Aorta (tissue), 5 donors: ENCODE results near the gene OR2L13. TPM values are rescaled to one million over a fixed set of nuclear protein-coding genes. Genes with fewer than 3 reads are reported as not detected.

ENCODE experiments used
- ATAC-seq: fragments of 200-7000 bp; cut with Tn5 transposase; one replicate; pipeline ENCODE4 v1.9.1; 2022; ENCODE audit warnings: moderate library complexity; ENCODE audit not compliant: low FRiP score
- DNase-seq, 2 donors: peaks; one replicate each; pipeline ENCODE4 v3.0.0-alpha.2; 2020
- H3K27ac ChIP-seq, 2 donors: one replicate each; pipeline ENCODE4 v1.5.1; 2013; ENCODE audit warnings: low read length in 2 of 2, mild to moderate bottlenecking in 2 of 2, moderate library complexity in 2 of 2, control low read depth in 1 of 2, inconsistent platforms in 1 of 2, low read depth in 1 of 2
- H3K27me3 ChIP-seq, 2 donors: one replicate each; pipeline ENCODE4 v1.6.1; 2013; ENCODE audit warnings: control low read depth in 1 of 2, low read length in 1 of 2, mild to moderate bottlenecking in 1 of 2, moderate library complexity in 1 of 2; ENCODE audit not compliant: insufficient read depth in 2 of 2, control insufficient read depth in 1 of 2
- H3K36me3 ChIP-seq, 2 donors: one replicate each; pipeline ENCODE4 v1.6.1; 2013; ENCODE audit warnings: control low read depth in 1 of 2, low read length in 1 of 2, mild to moderate bottlenecking in 1 of 2; ENCODE audit not compliant: insufficient read depth in 2 of 2, control insufficient read depth in 1 of 2
- H3K4me1 ChIP-seq, 2 donors: one replicate each; pipeline ENCODE4 v1.6.1; 2013; ENCODE audit warnings: low read length in 2 of 2, control low read depth in 1 of 2, mild to moderate bottlenecking in 1 of 2, moderate library complexity in 1 of 2; ENCODE audit not compliant: insufficient read depth in 2 of 2, control insufficient read depth in 1 of 2
- H3K4me3 ChIP-seq, 2 donors: one replicate each; pipeline ENCODE4 v1.5.1; 2013; ENCODE audit warnings: low read length in 2 of 2, control low read depth in 1 of 2, mild to moderate bottlenecking in 1 of 2
- H3K9me3 ChIP-seq: one replicate; pipeline ENCODE4 v1.6.1; 2013; ENCODE audit warnings: mild to moderate bottlenecking, low read length; ENCODE audit not compliant: control insufficient read depth
- whole genome bisulfite sequencing, 2 donors: extraction: QIAGEN DNeasy Blood & Tissue Kit; methylation state at CpG; one replicate each; pipeline ENCODE4 v1.1.7; 2013; 5-methylcytosine and 5-hydroxymethylcytosine counted together
- intact Hi-C, 2 donors: fragments of 100-400 bp; cut with DNase I; formaldehyde crosslinking; loops; one replicate each; pipeline versions ENCODE4 v1.14.2 to v1.15.0; 2022
- polyA plus RNA-seq, 2 donors: library from polyadenylated mRNA; stranded (reverse); fragments of 200-250 nt; gene quantifications; one replicate each; pipeline ENCODE4 v1.2.3, GENCODE V29; 2013
- total RNA-seq, 2 donors: library from RNA; stranded (reverse); fragmentation: NEBNext Ultra II Directional; extraction: Animal tissue kit (Norgen Biotek cat#: 25700); gene quantifications; one replicate each; pipeline ENCODE4 v1.2.1, GENCODE V29; 2021
- donor health status: healthy with polysubstance abuse.
- donor health status: Bipolar disorder and iron deficiency.
- donor health status: DM: no; HTN: no; CAD: no.
- donor health status: DM: no; HTN: no; CAD: no.
- donor health status: DM: yes; HTN: yes; CAD: no.

Gene OR2L13
- total and polyA plus RNA-seq, 4 donors, result not detected

GRCh38 chr1:248098529-248098928 lies 3.5 kb downstream of the OR2L13 start:
- 71 to 72% methylated on average over 1 of the region's 1 CpG for WGBS, 2 donors
- no peak for ATAC-seq
- DNase-seq, result no peak
- Histone ChIP-seq H3K27me3 (no peaks in the 10 kb centered on the region), H3K27ac (no peak overlapping the region), H3K4me3 (no peak overlapping the region), H3K36me3 (no peaks in the 10 kb centered on the region), H3K4me1 (no peaks in the 10 kb centered on the region), H3K9me3 (no peaks in the 10 kb centered on the region)
- intact Hi-C loops, result no loop called here

GRCh38 chr1:248102847-248103246 lies 7.9 kb downstream of the OR2L13 start:
- H3K9me3 ChIP-seq, result no peaks in the 10 kb centered on the region
- DNase-seq (no peak), ATAC-seq (no peak)
- intact Hi-C loops, result no loop called here
- H3K4me3 ChIP-seq, result no peak overlapping the region
- H3K27ac ChIP-seq, result no peak overlapping the region
- no peaks in the 10 kb centered on the region for H3K27me3 ChIP-seq
- no peaks in the 10 kb centered on the region for H3K4me1 ChIP-seq
- no peaks in the 10 kb centered on the region for H3K36me3 ChIP-seq

- Histone ChIP-seq H3K9me3 (peaks cover 7% of the 10 kb centered on the region), H3K4me3 (no peak overlapping the region), H3K27ac (no peak overlapping the region), H3K4me1 (no peaks in the 10 kb centered on the region), H3K27me3 (no peaks in the 10 kb centered on the region), H3K36me3 (no peaks in the 10 kb centered on the region)
- 60 to 80% methylated on average over 5 of the region's 5 CpGs for WGBS, 2 donors
- DNase-seq (no peak), ATAC-seq (no peak)
- intact Hi-C loops, result no loop called here
Observed at GRCh38 chr1:248111157-248111556, 16.2 kb downstream of the OR2L13 start.

GRCh38 chr1:248114890-248115289 lies 19.9 kb downstream of the OR2L13 start:
- intact Hi-C loops, result no loop called here
- no peak overlapping the region for H3K4me3 ChIP-seq
- no peaks in the 10 kb centered on the region for H3K36me3 ChIP-seq
- no peak for DNase-seq
- H3K4me1 ChIP-seq, result no peaks in the 10 kb centered on the region
- ATAC-seq, result no peak
- H3K27ac ChIP-seq, result no peak overlapping the region
- WGBS, 2 donors, result 52 to 74% methylated on average over 7 of the region's 7 CpGs
- peaks cover 8% of the 10 kb centered on the region for H3K9me3 ChIP-seq
- no peaks in the 10 kb centered on the region for H3K27me3 ChIP-seq

- no peak overlapping the region for H3K4me3 ChIP-seq
- no peak overlapping the region for H3K27ac ChIP-seq
- DNase-seq (no peak), ATAC-seq (no peak)
- H3K27me3 ChIP-seq, result no peaks in the 10 kb centered on the region
- 81 to 84% methylated on average over 5 of the region's 5 CpGs for WGBS, 2 donors
- intact Hi-C loops, result no loop called here
- no peaks in the 10 kb centered on the region for H3K4me1 ChIP-seq
- H3K36me3 ChIP-seq, result no peaks in the 10 kb centered on the region
- peaks cover 3% of the 10 kb centered on the region for H3K9me3 ChIP-seq
Observed at GRCh38 chr1:248127653-248128052, 32.7 kb downstream of the OR2L13 start.

GRCh38 chr1:248136811-248137210 lies 41.8 kb downstream of the OR2L13 start:
- Histone ChIP-seq H3K36me3 (no peaks in the 10 kb centered on the region), H3K9me3 (no peaks in the 10 kb centered on the region), H3K27me3 (no peaks in the 10 kb centered on the region), H3K27ac (no peak overlapping the region), H3K4me3 (no peak overlapping the region), H3K4me1 (no peaks in the 10 kb centered on the region)
- WGBS, 2 donors, result 71 to 80% methylated on average over 20 to 21 of the region's 21 CpGs
- no peak for DNase-seq
- intact Hi-C loops, result no loop called here
- no peak for ATAC-seq

- Histone ChIP-seq H3K4me3 (no peak overlapping the region), H3K36me3 (no peaks in the 10 kb centered on the region), H3K9me3 (no peaks in the 10 kb centered on the region), H3K27ac (no peak overlapping the region), H3K27me3 (no peaks in the 10 kb centered on the region), H3K4me1 (no peaks in the 10 kb centered on the region)
- ATAC-seq (no peak), DNase-seq (no peak)
- WGBS, 2 donors, result 75 to 76% methylated on average over 1 of the region's 1 CpG
- intact Hi-C loops, result no loop called here
Observed at GRCh38 chr1:248140846-248141245, 45.9 kb downstream of the OR2L13 start.

GRCh38 chr1:248143311-248143710 lies 48.3 kb downstream of the OR2L13 start:
- H3K36me3 ChIP-seq, result no peaks in the 10 kb centered on the region
- H3K27me3 ChIP-seq, result no peaks in the 10 kb centered on the region
- DNase-seq (no peak), ATAC-seq (no peak)
- intact Hi-C loops, result no loop called here
- H3K4me1 ChIP-seq, result no peaks in the 10 kb centered on the region
- no peak overlapping the region for H3K27ac ChIP-seq
- 46 to 49% methylated on average over 1 of the region's 1 CpG for WGBS, 2 donors
- H3K9me3 ChIP-seq, result no peaks in the 10 kb centered on the region
- H3K4me3 ChIP-seq, result no peak overlapping the region

GRCh38 chr1:248144513-248145198 lies 49.7 kb downstream of the OR2L13 start, which contains the start of gene OR2M5:
Gene OR2M5 (plus strand): TSS chr1:248145148. CDS start chr1:248145148, 0 bp downstream.
- H3K4me3 ChIP-seq, result no peak within 1 kb of the TSS
- H3K9me3 ChIP-seq, result no peaks in the 10 kb centered on the region
- DNase-seq, result no peak
- WGBS, 2 donors, result 79 to 81% methylated on average over 3 of the region's 3 CpGs
- no peak within 1 kb of the TSS for H3K27ac ChIP-seq
- H3K27me3 ChIP-seq, result no peaks in the 10 kb centered on the region
- H3K36me3 ChIP-seq, result no peaks in the 10 kb centered on the region
- no peaks in the 10 kb centered on the region for H3K4me1 ChIP-seq
- no peak for ATAC-seq
- intact Hi-C loops, result no loop called here
